OCI-LY7 (cell line): ENCODE data around the gene FKBP11.

Experiments used
- CTCF ChIP-seq: fragments of 200-600 bp; sonication (generic); conservative IDR thresholded peaks from 2 replicates; pipeline ENCODE4 v1.5.1; 2014; ENCODE audit warnings: mild to moderate bottlenecking, antibody characterized with exemption, low read length, moderate library complexity, mixed read lengths
- EZH2phosphoT487 ChIP-seq: fragments of 200-600 bp; sonication (generic); IDR thresholded peaks from 2 replicates; pipeline ENCODE4 v1.6.1; 2018; ENCODE audit warnings: low read depth, borderline replicate concordance, mild to moderate bottlenecking, mixed run types, antibody characterized with exemption, low read length, moderate library complexity, mixed read lengths

GRCh38 chr12:48936379-48936979 lies 11.2 kb upstream of the FKBP11 start:
- TF ChIP-seq CTCF: peak; percentile 98
- TF ChIP-seq EZH2phosphoT487: no peak
